ENCODE measurements around the gene NEURL1B.

- TF ChIP-seq EZH2phosphoT487 (IDR thresholded peaks at IDR 0.05; ENCODE audit: borderline replicate concordance, low read depth) = no peak
- TF ChIP-seq CTCF (IDR thresholded peaks at IDR 0.05) = no peak
- TF ChIP-seq TCF12 (IDR thresholded peaks at IDR 0.05) = no peak
- TF ChIP-seq FOSL2 (IDR thresholded peaks at IDR 0.05; ENCODE audit: borderline replicate concordance, low read depth) = no peak
- no peak for TF ChIP-seq EP300 (IDR thresholded peaks at IDR 0.05; ENCODE audit: borderline replicate concordance in 1 of 2, low read depth in 1 of 2, low read length in 1 of 2)
- TF ChIP-seq TAF1 (IDR thresholded peaks at IDR 0.05; ENCODE audit: borderline replicate concordance, low read depth, low read length) = no peak
- TF ChIP-seq MXI1 (IDR thresholded peaks at IDR 0.05; ENCODE audit: low read depth, low read length) = no peak
- no peak for TF ChIP-seq RAD21 (IDR thresholded peaks at IDR 0.05; ENCODE audit: low read length)
- no peak for TF ChIP-seq SIN3A (IDR thresholded peaks at IDR 0.05; ENCODE audit: borderline replicate concordance, low read depth, low read length)
- TF ChIP-seq POLR2AphosphoS5 (IDR thresholded peaks at IDR 0.05; ENCODE audit: low read depth, low read length) = no peak
- no peak for TF ChIP-seq REST (IDR thresholded peaks at IDR 0.05; ENCODE audit: low read depth, low read length)
- TF ChIP-seq MAX (IDR thresholded peaks at IDR 0.05; ENCODE audit: low read depth) = no peak
Observed at GRCh38 chr5:172730981-172731679, 90.1 kb downstream of the NEURL1B start.
